ENCODE measurements around the gene AGAP3.

Gene AGAP3

GRCh38 chr7:151137076-151137675, 50.9 kb downstream of the AGAP3 start:
- no peak for TF ChIP-seq POLR2AphosphoS5 (IDR thresholded peaks at IDR 0.05; ENCODE audit: low read depth, low read length)
- TF ChIP-seq, protein P1, sequence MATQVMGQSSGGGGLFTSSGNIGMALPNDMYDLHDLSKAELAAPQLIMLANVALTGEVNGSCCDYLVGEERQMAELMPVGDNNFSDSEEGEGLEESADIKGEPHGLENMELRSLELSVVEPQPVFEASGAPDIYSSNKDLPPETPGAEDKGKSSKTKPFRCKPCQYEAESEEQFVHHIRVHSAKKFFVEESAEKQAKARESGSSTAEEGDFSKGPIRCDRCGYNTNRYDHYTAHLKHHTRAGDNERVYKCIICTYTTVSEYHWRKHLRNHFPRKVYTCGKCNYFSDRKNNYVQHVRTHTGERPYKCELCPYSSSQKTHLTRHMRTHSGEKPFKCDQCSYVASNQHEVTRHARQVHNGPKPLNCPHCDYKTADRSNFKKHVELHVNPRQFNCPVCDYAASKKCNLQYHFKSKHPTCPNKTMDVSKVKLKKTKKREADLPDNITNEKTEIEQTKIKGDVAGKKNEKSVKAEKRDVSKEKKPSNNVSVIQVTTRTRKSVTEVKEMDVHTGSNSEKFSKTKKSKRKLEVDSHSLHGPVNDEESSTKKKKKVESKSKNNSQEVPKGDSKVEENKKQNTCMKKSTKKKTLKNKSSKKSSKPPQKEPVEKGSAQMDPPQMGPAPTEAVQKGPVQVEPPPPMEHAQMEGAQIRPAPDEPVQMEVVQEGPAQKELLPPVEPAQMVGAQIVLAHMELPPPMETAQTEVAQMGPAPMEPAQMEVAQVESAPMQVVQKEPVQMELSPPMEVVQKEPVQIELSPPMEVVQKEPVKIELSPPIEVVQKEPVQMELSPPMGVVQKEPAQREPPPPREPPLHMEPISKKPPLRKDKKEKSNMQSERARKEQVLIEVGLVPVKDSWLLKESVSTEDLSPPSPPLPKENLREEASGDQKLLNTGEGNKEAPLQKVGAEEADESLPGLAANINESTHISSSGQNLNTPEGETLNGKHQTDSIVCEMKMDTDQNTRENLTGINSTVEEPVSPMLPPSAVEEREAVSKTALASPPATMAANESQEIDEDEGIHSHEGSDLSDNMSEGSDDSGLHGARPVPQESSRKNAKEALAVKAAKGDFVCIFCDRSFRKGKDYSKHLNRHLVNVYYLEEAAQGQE (IDR thresholded peaks at IDR 0.05; ENCODE audit: insufficient read depth in 1 of 2, low read depth in 2 of 2, low read length in 2 of 2): no peak
- TF ChIP-seq TAF1 (IDR thresholded peaks at IDR 0.05; ENCODE audit: borderline replicate concordance, insufficient read depth, low read length): no peak
- no peak for TF ChIP-seq FOXP2 (optimal IDR thresholded peaks at IDR 0.05; ENCODE audit: borderline replicate concordance, extremely low read depth, extremely low read length, insufficient read depth)
- TF ChIP-seq SIN3A (IDR thresholded peaks at IDR 0.05; ENCODE audit: borderline replicate concordance, insufficient read depth, low read length): no peak

- TF ChIP-seq, protein P1 (IDR thresholded peaks at IDR 0.05; ENCODE audit: insufficient read depth in 1 of 2, low read depth in 2 of 2, low read length in 2 of 2): no peak
- TF ChIP-seq SIN3A (IDR thresholded peaks at IDR 0.05; ENCODE audit: borderline replicate concordance, insufficient read depth, low read length) (no peak), POLR2AphosphoS5 (IDR thresholded peaks at IDR 0.05; ENCODE audit: low read depth, low read length) (no peak), TAF1 (IDR thresholded peaks at IDR 0.05; ENCODE audit: borderline replicate concordance, insufficient read depth, low read length) (no peak), FOXP2 (optimal IDR thresholded peaks at IDR 0.05; ENCODE audit: borderline replicate concordance, extremely low read depth, extremely low read length, insufficient read depth) (no peak)
These were observed 51.5 kb downstream of the AGAP3 start for GRCh38 chr7:151137791-151138152.

DNA sequence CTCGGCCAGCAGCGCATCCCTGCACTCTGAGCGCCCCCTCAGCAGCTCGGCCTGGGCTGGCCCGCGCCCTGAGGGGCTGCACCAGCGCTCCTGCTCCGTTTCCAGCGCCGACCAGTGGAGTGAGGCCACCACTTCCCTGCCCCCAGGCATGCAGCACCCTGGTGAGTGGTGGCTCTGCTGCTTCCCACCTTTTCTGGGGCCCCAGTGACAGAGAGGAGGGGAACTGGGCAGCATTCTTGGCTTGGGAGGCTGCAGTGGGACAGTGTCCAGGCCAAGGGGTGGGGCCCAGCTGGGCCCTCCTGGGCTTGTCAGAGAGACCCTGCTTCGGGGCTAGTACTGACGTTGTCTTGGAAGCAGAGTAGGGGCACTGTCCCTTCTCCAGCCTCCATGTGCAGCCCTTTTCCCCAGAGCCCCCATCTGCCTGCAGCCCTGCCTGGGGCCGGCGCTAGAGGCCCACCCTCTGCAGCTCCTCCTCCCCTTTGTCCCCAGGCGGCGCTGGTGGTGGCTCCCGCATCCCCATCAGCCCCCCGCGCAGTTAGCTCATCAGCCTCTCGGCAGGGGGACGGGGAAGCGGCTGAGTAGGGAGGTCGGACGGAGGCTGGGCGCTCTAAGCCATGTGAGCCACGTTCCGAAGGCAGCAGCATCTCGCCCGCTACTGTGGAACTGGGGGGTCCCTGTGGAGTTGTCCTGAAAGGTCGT, 52.0 kb downstream of the AGAP3 start:
- TF ChIP-seq TAF1 (IDR thresholded peaks at IDR 0.05; ENCODE audit: borderline replicate concordance, insufficient read depth, low read length) (no peak), POLR2AphosphoS5 (IDR thresholded peaks at IDR 0.05; ENCODE audit: low read depth, low read length) (no peak), SIN3A (IDR thresholded peaks at IDR 0.05; ENCODE audit: borderline replicate concordance, insufficient read depth, low read length) (no peak), FOXP2 (optimal IDR thresholded peaks at IDR 0.05; ENCODE audit: borderline replicate concordance, extremely low read depth, extremely low read length, insufficient read depth) (no peak)
- TF ChIP-seq, protein P1 (IDR thresholded peaks at IDR 0.05; ENCODE audit: insufficient read depth in 1 of 2, low read depth in 2 of 2, low read length in 2 of 2): no peak

DNA sequence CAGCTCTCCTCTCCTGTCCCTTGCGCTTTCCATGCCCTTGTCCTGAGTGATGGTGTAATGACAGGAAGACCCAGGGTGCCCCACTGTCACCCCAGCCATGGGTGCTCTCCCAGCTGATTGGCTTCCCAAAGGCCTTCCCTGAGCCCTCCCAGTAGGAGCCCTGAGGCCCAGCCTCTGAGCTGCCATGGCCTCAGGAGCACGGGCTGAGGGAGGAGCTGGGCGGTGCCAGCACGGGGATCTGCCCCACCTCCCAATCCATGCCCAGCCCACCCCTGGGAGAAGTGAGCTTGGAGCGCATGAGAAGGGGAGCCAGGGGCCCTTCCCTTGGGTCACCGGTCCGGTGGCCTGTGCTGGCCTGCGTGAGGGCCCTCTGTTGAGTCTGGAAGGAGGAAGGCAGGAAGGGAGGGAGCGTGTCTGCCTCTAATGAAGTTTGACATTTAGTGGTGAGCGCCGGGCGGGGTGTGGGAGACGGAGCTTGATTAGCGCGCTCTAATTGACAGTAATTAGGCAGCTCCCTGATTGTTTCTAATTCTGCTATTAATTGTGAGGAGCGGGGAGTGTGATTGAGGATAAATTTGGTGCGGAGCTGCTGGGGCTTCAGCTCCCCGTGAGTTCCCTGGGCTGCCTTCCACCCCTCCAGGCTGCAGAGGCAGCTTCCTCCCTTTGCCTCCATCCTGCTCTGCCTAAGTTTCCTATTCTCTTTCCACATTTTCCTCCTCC, 53.0 kb downstream of the AGAP3 start:
- no peak for TF ChIP-seq FOXP2 (optimal IDR thresholded peaks at IDR 0.05; ENCODE audit: borderline replicate concordance, extremely low read depth, extremely low read length, insufficient read depth)
- TF ChIP-seq, protein P1 (IDR thresholded peaks at IDR 0.05; ENCODE audit: insufficient read depth in 1 of 2, low read depth in 2 of 2, low read length in 2 of 2): no peak
- TF ChIP-seq SIN3A (IDR thresholded peaks at IDR 0.05; ENCODE audit: borderline replicate concordance, insufficient read depth, low read length): no peak
- TF ChIP-seq POLR2AphosphoS5 (IDR thresholded peaks at IDR 0.05; ENCODE audit: low read depth, low read length): no peak
- TF ChIP-seq TAF1 (IDR thresholded peaks at IDR 0.05; ENCODE audit: borderline replicate concordance, insufficient read depth, low read length): no peak

Data from PFSK-1 (cell line).